Measurements from ENCODE around the gene TAF10.
A peak's percentile ranks its signal among the peaks of the same experiment; 100 is the strongest.

The TAF10 gene

GRCh38 chr11:6633422-6634408, 21.7 kb upstream of the TAF10 start:
- H3K36me3 Mint-ChIP-seq: no peaks in the 10 kb centered on the region
- no peaks in the 10 kb centered on the region for H3K4me1 Mint-ChIP-seq
- no peak overlapping the region for H3K27ac Mint-ChIP-seq
- H3K27me3 Mint-ChIP-seq: no peaks in the 10 kb centered on the region
- no peak for ATAC-seq
- no peak overlapping the region for H3K4me3 Mint-ChIP-seq
- H3K9me3 Mint-ChIP-seq: no peaks in the 10 kb centered on the region

- H3K27me3 Mint-ChIP-seq: no peaks in the 10 kb centered on the region
- no peak overlapping the region for H3K27ac Mint-ChIP-seq
- peaks cover 12% of the 10 kb centered on the region for H3K4me1 Mint-ChIP-seq
- H3K36me3 Mint-ChIP-seq: no peaks in the 10 kb centered on the region
- H3K9me3 Mint-ChIP-seq: no peaks in the 10 kb centered on the region
- no peak overlapping the region for H3K4me3 Mint-ChIP-seq
- no peak for ATAC-seq
Observed at GRCh38 chr11:6632116-6633073, 20.4 kb upstream of the TAF10 start.

GRCh38 chr11:6631361-6631890, 19.4 kb upstream of the TAF10 start:
- H3K9me3 Mint-ChIP-seq: no peaks in the 10 kb centered on the region
- H3K36me3 Mint-ChIP-seq: no peaks in the 10 kb centered on the region
- no peak overlapping the region for H3K4me3 Mint-ChIP-seq
- no peak for ATAC-seq
- no peak overlapping the region for H3K27ac Mint-ChIP-seq
- peaks cover 21% of the 10 kb centered on the region for H3K4me1 Mint-ChIP-seq
- no peaks in the 10 kb centered on the region for H3K27me3 Mint-ChIP-seq

GRCh38 chr11:6630632-6631291, 18.7 kb upstream of the TAF10 start:
- ATAC-seq: no peak
- no peaks in the 10 kb centered on the region for H3K27me3 Mint-ChIP-seq
- H3K9me3 Mint-ChIP-seq: no peaks in the 10 kb centered on the region
- H3K4me1 Mint-ChIP-seq: peaks cover 25% of the 10 kb centered on the region
- no peaks in the 10 kb centered on the region for H3K36me3 Mint-ChIP-seq
- H3K4me3 Mint-ChIP-seq: no peak overlapping the region
- H3K27ac Mint-ChIP-seq: no peak overlapping the region

GRCh38 chr11:6629892-6630631, 18.0 kb upstream of the TAF10 start:
- ATAC-seq: peak; percentile 20
- Mint-ChIP-seq H3K4me3 (no peak overlapping the region), H3K36me3 (no peaks in the 10 kb centered on the region), H3K27ac (no peak overlapping the region), H3K27me3 (no peaks in the 10 kb centered on the region), H3K9me3 (no peaks in the 10 kb centered on the region), H3K4me1 (peaks cover 25% of the 10 kb centered on the region)

GRCh38 chr11:6629573-6629891, 17.5 kb upstream of the TAF10 start:
- Mint-ChIP-seq H3K36me3 (no peaks in the 10 kb centered on the region), H3K27me3 (no peaks in the 10 kb centered on the region), H3K4me3 (no peak overlapping the region), H3K27ac (no peak overlapping the region), H3K4me1 (peaks cover 25% of the 10 kb centered on the region), H3K9me3 (no peaks in the 10 kb centered on the region)
- ATAC-seq: no peak

- no peak for ATAC-seq
- Mint-ChIP-seq H3K36me3 (no peaks in the 10 kb centered on the region), H3K9me3 (no peaks in the 10 kb centered on the region), H3K27me3 (no peaks in the 10 kb centered on the region), H3K4me3 (no peak overlapping the region), H3K4me1 (peaks cover 25% of the 10 kb centered on the region), H3K27ac (no peak overlapping the region)
Observed at GRCh38 chr11:6628526-6628925, 16.5 kb upstream of the TAF10 start.

GRCh38 chr11:6627762-6628241, 15.8 kb upstream of the TAF10 start:
- Mint-ChIP-seq H3K4me3 (peak overlapping the region; percentile 59), H3K27ac (peak overlapping the region; percentile 53), H3K4me1 (peaks cover 25% of the 10 kb centered on the region), H3K9me3 (no peaks in the 10 kb centered on the region), H3K36me3 (no peaks in the 10 kb centered on the region), H3K27me3 (no peaks in the 10 kb centered on the region)
- peak; percentile 57 for ATAC-seq

GRCh38 chr11:6626971-6627761, 15.2 kb upstream of the TAF10 start:
- Mint-ChIP-seq H3K4me1 (peaks cover 25% of the 10 kb centered on the region), H3K9me3 (no peaks in the 10 kb centered on the region), H3K4me3 (peak overlapping the region; percentile 59), H3K27me3 (no peaks in the 10 kb centered on the region), H3K36me3 (no peaks in the 10 kb centered on the region), H3K27ac (peak overlapping the region; percentile 53)
- no peak for ATAC-seq

GRCh38 chr11:6625832-6626420, 13.9 kb upstream of the TAF10 start:
- ATAC-seq: no peak
- Mint-ChIP-seq H3K27ac (no peak overlapping the region), H3K4me1 (peaks cover 32% of the 10 kb centered on the region), H3K9me3 (no peaks in the 10 kb centered on the region), H3K27me3 (no peaks in the 10 kb centered on the region), H3K36me3 (no peaks in the 10 kb centered on the region), H3K4me3 (no peak overlapping the region)

- peaks cover 32% of the 10 kb centered on the region for H3K4me1 Mint-ChIP-seq
- H3K27ac Mint-ChIP-seq: no peak overlapping the region
- H3K9me3 Mint-ChIP-seq: no peaks in the 10 kb centered on the region
- H3K4me3 Mint-ChIP-seq: no peak overlapping the region
- H3K27me3 Mint-ChIP-seq: no peaks in the 10 kb centered on the region
- H3K36me3 Mint-ChIP-seq: no peaks in the 10 kb centered on the region
- no peak for ATAC-seq
Observed at GRCh38 chr11:6625156-6625831, 13.3 kb upstream of the TAF10 start.

- ATAC-seq: no peak
- H3K36me3 Mint-ChIP-seq: no peaks in the 10 kb centered on the region
- no peaks in the 10 kb centered on the region for H3K27me3 Mint-ChIP-seq
- H3K4me1 Mint-ChIP-seq: peaks cover 32% of the 10 kb centered on the region
- H3K9me3 Mint-ChIP-seq: no peaks in the 10 kb centered on the region
- peak overlapping the region; percentile 17 for H3K27ac Mint-ChIP-seq
- H3K4me3 Mint-ChIP-seq: no peak overlapping the region
Observed at GRCh38 chr11:6623391-6624363, 11.7 kb upstream of the TAF10 start.
